Ecto neural progenitor cell (in vitro differentiated cells): ENCODE results near the gene FUOM.

Experiments
- DNase-seq: peaks from one replicate; pipeline ENCODE4 v3.0.0-alpha.2; 2018; ENCODE audit warnings: low spot score

FUOM gene

DNA sequence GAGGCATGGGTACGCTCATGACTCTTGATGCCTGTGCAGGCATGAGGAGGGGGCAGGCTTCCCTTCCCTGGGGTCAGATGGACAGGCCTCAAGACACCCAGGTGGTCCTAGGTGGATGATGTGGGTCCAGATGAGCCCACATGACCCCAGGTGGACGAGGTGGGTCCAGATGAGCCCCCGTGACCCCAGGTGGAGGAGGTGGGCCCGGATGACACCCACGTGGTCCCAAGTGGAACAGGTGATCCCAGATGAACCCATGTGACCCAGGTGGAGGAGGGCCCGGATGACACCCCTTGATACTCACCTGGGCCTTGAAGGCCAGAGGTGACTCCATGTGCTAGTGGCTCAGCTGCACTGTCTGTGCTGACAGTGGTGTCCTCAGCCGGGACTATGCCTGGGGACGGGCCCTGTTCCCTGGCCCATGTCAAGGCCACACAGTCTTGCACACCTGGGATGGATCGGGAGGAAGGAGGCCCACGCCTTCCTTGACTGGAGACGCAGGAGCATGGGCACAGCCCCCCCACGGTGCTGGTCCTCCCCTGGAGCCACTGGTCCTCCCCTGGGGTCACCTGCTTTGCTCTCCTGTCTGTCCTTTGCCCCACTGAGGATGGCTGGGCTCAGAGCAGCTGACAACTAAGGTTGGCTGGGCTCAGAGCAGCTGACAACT is 7.4 kb downstream of the FUOM start:
- no peak for DNase-seq

DNA sequence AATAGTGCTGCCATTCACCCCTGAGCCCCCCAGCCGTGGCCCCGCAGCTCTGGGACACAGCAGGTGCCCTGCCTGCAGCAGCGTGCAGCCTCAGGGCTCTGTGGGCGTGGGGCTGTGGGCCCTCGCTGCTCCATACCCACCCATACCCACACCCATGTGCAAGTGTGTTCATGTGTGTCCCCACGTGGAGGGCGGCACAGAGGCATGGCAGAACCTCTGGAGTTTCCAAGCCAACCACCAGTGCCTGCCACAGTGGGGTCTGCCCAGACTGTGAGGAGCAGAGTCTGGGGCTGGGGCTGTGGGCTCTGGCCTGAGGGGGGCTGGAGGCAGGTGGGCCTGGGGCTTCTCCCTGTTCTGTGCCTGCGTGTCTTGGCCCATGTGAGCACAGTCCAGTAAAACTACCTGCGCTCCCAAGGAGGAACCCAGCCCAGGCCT is 8.2 kb downstream of the FUOM start:
- DNase-seq = no peak

DNA sequence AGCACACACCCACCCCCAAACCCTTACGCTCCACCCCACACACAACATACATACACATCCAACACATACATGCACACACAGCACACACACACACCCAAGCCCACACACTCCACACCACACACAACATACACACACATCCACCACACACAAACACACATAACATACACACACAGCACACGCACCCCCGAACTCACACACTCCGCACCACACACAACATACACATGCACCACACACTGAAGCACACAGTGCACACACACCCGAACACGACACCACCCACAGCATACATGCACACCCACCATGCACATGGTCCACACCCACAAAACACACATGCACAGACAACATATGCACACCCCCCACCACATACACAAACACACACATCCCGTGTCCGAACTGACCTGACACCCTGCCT is 8.7 kb downstream of the FUOM start:
- DNase-seq = no peak

DNA sequence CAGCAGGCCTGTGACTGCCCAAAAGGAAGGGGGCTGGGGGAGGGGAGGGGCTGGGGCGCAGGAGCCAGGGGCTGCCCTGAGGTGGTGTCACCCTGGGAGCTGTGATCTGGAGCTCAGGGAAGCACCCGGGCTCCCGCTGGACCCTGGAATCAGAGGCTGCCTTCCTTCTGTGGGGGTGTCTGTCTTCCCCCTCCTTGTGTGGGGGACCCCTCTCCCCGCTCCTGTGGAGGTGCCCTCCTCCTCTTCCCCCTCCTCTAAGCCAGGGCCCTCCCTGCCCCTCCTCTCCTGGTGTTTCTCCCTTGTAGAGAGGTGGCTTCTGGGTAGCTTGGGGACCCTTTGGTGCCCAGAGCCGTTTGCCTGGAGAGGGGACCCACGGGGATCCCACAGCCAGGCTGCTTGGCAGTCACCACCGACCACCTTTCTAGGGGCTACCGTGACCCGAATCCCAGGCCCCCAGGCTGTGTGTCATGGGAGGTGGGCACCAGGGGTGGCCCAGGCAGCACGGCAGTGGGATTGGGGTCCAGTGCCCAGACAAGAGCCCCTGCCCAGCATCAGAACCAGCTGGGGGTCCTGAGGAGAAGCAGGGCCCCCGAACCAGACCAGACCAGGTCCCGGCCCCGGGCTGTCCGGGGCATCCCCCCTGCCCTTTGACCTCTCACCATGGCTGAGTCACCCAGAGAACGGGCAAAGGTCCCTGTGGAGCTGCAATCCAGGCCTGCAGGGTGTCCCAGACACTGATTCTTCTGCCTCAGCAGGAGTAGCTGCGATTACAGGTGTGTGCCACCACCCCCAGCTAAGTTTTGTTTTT is 9.9 kb downstream of the FUOM start:
- DNase-seq = no peak

DNA sequence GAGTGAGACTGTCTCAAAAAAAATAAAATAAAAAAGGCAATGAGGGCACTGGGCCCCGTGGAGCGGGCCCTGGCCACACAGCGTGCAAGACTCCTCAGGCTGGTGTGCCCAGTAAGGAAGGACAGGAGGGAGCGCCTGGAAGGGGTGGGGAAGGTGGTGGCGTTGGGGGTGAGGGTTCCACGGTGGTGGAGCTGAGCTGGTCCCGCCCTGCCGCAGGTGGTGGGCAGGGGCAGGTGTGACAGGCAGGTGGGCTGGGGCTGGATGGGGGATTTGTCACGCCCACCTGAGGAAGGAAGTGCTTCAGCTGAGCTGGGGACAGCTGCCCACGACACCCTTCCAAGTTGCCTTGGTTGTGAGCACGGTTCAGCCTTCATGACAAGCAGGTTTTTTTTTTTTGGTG is 11.4 kb downstream of the FUOM start:
- DNase-seq = no peak

DNA sequence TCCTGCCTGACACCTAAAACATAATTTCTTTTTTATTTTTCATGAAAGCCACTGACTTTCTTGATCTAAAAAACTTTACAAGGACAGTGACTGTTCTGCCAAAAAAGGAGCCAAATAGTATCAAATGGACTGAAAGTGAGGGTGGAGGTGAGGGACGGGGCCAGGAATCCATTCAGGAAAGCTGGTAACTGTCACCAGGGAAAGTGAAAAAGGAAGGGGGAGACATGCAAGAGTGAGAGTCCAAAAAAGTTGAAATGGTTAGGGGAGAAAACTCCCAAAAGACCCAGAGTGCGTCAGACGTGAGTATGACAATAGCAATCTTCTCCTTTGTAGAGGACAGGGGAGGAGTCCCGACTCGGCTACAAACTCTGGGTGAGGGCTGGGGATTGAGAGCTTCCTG is 13.6 kb downstream of the FUOM start:
- no peak for DNase-seq

DNA sequence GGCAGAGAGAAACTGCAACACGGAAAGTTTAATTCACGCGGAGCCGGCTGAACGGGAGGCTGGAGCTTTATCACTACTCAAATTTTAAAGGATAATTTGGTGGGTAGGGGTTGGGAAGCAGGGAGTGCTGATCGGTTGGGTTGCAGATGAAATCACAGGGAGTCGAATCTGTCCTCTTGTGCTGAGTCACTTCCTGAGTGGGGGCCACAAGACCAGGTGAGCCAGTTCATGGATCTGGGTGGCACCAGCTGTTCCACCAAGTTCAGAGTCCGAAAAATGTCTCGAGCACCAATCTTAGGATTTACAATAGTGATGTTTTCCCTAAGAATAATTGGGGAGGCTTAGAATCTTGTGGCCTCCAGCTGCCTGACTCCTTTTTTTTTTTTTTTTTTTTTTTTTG is 14.3 kb downstream of the FUOM start:
- no peak for DNase-seq

DNA sequence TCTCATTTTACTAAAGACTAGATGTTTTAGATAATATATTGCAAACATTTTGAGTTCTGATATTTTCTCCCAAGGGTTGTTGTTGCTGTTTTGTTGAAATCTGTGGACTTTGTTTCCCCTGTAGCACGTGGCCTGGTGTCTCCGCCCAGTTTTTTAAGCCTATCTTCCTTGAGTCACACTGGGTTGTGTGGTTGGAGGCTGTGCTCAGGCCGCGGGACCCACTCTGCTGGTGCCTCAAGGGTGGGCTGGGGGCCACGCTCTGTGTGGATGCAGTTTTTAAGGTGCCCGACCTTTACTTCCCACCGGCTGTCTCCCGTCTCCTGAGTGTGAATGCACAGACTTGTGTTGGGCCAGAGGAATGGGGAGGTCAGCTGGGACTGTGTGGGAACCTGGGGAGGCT is 14.9 kb downstream of the FUOM start:
- DNase-seq = no peak

DNA sequence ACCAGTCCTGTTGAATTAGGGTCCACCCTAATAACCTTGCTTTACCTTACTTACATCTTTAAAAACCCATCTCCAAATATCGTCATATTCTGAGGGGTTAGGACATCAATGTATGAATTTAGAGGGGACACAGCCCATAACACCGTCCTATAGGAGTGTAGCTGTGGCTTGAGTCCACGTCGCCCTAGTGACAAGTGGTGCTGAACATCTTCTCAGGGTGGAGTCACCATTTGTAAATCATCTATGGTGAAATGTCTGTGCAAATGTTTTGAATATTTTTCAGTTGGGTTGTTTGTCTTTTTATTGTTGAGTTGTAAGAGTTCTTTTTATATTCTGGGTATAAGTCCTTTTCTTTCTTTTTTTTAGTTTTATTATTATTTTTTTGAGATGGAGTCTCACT is 15.8 kb downstream of the FUOM start:
- no peak for DNase-seq

DNA sequence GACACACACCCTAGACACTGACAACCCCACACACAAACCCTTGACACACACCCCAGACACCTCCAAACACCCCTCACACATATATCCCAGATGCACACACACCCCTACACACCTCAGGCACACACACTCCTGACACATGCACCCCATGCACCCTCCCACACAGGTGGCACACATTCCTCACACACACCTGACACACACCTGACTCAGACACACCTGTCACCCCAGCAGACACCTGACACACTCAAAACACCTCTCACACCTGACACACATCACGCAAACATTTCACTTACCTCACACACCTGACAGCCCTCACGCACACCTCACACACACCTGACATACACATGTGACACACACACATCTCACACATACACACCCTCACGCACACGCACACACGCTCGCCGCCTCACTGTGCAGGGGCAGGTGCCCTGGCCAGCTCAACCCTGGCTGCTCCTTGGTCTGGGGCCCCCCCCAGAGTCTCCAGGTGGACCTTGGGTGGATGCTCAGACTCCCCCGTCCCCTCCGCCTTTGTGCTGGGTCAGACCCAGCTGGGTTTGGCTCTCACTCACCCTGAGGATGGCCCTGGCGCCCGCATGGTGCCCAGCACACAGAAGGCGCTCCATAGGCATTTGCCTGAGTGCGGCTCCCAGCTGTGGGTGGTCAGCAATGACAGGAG is 18.0 kb downstream of the FUOM start:
- DNase-seq = no peak

DNA sequence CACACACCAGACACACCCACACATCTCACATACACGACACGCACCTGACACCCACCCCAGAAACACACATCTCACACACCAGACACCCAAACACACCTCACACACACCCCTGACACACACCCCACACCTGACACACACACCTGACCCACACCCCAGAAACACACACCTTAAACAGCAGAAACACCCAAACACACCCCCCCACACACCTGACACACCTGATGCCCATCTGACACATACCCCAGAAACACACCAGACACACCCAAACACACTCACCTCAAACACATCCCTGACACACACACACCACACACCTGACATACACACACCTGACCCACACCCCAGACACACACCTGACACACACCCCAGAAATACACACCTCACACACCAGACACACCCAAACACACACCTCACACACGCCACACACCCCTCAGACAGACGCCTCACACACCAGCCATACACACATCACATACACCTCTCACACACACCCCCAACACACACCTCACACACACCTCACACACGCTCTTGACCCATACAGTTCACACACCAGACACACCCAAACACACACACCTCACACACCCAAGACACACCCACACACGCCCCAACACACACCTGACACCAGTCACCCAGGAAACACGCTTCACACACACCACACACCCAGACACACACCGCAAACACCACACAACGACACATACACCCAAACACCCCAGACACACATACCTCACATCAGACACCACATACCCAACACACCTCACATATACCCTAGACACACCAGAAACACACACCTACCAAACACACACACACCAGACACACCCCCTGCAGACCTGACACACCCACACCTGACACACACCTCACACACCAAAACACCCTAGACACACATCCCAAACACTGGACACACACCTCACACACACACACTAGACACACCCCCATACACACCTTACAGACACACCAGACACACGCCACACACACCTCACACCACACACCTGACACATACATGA is 19.4 kb downstream of the FUOM start:
- DNase-seq = no peak

DNA sequence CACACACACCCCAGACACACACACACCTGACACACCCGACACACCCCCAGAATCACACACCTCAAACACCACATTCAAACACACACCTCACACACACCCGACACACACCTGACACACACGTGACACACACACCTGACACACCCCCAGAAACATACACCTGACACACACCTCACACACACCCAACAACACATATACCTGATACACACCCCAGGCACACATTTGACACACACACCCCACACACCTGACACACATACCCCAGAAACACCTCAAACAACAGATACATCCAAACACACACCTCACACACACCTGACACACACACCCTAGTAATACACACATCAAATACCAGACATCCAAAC is 20.5 kb downstream of the FUOM start:
- no peak for DNase-seq

DNA sequence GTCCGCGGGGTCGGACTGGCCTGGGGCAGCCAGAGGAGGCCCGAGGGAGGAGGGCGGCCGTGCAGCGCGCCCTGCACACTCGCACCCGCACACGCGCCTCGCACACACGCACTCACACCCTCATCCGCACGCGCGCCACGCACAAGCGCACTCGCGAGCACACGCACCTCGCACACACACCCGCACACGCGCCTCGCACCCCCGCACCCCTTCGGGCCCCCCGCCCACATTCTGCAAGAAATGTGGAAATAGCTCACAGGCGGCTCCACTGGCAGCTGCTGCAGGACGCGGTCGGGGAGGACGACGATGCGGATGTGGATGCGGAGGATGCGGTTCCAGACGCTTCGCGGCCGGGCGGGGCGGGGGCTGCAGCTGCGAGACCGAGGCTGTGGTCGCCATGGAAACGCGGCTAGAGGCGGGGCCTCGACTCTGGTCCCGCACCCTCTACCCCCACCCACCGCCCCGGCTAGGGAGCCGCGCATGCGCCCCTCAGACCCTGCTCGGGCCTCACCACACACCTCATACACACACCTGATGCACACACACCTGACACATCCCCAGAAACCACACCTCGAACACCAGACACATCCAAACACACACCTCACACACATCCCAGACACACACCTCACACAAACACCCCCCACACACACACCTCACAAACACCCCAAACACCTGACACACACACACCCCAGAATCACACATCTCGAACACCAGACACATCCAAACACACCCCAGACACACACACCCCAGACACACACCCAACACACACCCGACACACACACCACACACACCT is 21.0 kb downstream of the FUOM start, which contains the start of gene CALY:
Gene CALY, minus strand, starts transcription at position 320 of the 793 bp plus-strand sequence. CDS start 7,907 bp downstream, outside the sequence.
- DNase-seq = peak; percentile 72

DNA sequence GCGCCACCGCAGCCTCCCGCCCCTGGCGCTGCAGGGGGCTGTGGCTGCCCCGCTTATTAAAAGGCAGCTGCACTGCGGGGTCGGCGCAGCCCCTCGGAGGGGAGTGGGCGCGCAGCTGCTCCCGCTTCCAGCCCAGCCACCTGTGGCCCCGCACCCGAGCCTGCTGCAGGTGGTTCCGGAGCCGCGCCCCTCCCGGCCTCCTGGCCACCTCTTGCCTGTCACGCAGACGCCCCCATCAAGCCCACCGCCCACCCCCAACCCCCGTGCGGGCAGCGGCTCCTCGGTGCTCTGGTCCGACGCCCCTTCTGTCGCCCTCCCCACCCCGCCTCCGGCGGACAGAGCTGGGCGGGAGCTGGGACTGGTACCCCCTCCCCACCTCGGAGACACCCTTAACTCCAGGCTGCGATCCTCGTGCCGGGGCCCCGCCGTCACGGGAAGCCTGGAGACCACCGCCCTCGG is 21.7 kb downstream of the FUOM start:
- no peak for DNase-seq

DNA sequence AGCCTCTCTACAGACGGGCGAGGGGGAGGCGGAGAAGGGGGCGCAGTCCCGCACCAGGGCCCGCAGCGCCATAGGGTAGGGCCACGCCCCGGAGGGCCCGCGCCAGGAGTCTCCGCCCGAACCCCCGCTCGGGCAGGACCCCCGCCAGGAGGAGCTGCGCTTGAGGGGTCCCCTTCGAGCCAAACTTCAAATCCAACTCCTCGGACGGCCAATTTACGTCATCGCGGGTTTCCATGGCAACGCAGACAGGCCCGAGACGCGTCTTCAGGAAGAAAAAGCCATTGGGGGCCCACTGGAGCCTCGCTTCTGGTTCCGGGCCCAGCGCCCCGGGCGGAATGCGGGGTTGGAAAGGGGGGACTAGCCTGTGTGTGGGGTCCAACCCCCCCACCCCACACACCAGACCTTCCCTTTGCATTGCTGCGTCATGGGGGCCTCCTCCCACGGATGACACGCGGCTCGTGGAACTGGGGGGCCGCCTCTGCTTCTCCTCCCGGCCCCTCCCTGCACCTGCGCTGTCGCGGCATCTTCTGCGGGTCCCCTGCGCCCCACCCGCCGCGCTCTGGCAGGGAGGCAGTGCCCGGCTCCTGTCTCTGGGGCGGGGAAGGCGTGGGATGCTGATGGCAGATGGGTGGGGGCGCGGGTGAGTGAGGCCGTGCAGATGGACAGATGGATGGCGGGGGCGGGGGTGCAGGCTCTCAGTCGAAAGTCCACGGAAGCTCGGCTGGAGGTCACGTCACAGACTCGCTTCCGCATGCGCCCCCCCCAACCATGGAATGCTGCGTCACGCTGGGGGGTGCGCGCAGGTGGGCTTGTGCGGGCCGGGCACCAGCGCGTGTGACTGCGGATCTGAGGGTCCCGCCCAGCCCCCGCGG is 22.3 kb downstream of the FUOM start:
- DNase-seq = peak; percentile 79

DNA sequence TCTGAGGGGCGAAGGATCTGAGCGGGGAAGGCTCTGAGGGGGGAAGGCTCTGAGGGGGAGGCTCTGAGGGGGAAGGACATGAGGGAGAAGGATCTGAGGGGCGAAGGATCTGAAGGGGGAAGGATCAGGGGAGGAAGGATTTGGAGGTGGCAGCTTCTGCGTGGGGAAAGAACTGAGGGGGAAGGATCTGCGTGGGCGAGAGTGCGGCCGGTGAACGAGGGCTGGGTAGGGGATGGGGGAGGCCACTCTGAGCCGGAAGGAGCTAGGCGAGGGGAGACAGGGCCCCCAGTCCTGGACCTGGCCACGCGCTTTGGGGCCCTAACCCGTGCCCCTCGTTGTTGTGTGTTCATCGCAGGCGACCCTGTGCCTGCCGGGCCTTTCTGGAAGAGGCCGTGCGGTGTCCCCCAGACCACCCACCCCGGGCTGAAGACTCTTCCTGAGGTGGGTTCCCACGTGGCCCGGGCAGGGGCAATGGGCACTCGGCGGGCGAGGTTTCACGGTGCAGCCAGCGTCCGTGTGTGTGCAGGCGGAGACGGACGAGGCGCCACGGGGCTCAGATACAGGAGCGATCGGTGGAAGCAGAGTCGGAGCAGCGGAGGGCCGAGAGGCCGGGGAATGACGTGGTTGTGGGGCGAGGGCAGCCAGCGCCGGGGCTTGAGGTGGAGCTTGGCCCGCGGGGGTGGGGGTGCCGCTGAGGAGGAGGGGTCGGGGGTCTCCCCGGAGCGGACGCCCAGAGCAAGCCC is 23.1 kb downstream of the FUOM start:
- peak; percentile 68 for DNase-seq

DNA sequence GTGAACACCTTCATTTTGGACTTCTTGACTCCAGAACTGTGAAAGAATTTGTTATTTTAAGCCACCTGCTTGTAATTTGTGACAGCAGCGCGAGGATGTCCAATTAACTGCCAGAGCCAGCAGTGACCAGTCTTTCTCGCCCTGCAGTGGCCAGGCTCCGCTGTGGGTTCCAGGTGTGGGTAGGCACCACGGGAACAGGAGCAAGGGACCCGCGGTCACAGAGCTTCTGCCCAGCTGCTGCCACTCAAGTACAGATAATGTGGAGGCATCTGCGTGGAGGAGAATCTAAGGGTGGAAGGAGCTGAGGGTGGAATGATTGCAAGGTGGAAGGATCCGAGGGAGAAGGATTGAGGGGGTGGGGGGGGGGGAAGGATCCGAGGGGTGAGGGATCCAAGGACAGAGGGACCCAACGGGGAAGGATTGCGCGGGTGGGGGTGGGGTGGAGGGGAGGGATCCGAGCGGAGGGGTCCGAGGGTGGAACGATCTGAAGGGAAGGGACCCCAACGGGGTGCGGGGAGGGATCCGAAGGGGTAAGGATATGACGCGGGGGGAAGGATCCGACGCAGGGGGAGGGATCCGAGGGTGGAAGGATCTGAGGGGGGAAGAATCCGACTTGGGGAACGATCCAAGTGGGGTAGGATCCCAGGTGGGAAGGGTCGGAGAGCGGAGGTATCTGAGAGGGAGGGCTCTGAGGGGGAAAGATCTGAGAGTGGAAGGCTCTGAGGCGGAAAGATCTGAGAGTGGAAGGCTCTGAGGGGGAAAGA is 24.7 kb downstream of the FUOM start:
- DNase-seq = no peak

DNA sequence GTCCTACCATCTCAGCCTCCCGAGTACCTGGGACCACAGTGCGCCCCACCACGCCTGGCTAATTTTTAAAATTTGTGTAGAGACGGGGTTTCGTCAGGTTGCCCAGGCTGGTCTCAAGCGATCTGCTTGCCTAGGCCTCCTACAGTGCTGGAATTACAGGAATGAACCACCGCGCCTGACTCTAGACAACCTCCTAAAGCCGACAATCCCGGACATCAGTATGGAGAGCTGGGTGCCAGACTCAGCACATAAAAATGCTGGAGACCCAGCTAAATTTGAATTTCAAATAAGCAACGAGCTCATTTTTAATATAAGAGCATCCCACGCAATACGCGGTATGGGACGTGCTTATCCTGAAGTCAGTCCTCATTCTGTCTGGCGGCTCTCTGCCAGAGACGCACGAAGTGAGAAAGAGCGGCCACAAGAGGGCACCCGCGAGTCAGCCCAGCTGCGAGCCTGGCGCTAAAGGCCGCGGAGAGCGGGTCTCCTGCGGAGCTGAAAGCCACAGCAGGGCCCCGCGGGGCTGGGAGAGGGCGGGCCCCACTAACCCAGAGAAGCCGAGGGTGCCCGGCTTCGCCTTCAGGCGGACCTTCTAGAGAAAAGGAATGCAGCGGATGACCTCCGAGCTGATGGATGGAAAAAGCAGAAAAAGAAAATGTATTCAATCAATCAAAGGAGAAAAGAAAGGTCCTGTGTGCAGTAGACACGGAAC is 28.2 kb downstream of the FUOM start:
- DNase-seq = peak; percentile 90
